Tibial nerve (tissue), 4 donors: ENCODE results near the gene KCNT1.

Source experiments
- CTCF ChIP-seq, 5 experiments: fragments of 200-600 bp in 3 of 5; fragments of 450-650 bp in 2 of 5; sonication (generic) in 3 of 5; IDR thresholded peaks; one replicate each; pipeline ENCODE4 v1.5.1; 2016 to 2019; ENCODE audit warnings: antibody characterized with exemption in 5 of 5, mild to moderate bottlenecking in 3 of 5, moderate library complexity in 2 of 5
- EP300 ChIP-seq, 2 donors: sonication (generic); formaldehyde crosslinking; IDR thresholded peaks; one replicate each; pipeline ENCODE4 v1.6.1; 2017; ENCODE audit warnings: antibody characterized with exemption in 2 of 2, mild to moderate bottlenecking in 1 of 2
- POLR2A ChIP-seq, 2 donors: fragments of 450-650 bp; IDR thresholded peaks; one replicate each; pipeline ENCODE4 v1.6.1; 2017; ENCODE audit warnings: antibody characterized with exemption in 2 of 2, mild to moderate bottlenecking in 2 of 2, moderate library complexity in 2 of 2

GRCh38 chr9:135743021-135743420, 41.0 kb downstream of the KCNT1 start:
- TF ChIP-seq POLR2A (IDR thresholded peaks at IDR 0.05) (no peak), CTCF (IDR thresholded peaks at IDR 0.05) (no peak), EP300 (IDR thresholded peaks at IDR 0.05) (no peak)
